Measurements from ENCODE around the gene CEP164. TPM values are rescaled to one million over a fixed set of nuclear protein-coding genes. Genes with fewer than 3 reads are reported as not detected.
"Not testable (repeated sequence)": the region's sequence is repeated elsewhere in the genome, so short reads cannot be mapped to it uniquely, and the experiment has no call there.

The CEP164 gene
- total and polyA plus RNA-seq, 4 donors, result 7.1 to 51.2 (median 35.5) TPM

DNA sequence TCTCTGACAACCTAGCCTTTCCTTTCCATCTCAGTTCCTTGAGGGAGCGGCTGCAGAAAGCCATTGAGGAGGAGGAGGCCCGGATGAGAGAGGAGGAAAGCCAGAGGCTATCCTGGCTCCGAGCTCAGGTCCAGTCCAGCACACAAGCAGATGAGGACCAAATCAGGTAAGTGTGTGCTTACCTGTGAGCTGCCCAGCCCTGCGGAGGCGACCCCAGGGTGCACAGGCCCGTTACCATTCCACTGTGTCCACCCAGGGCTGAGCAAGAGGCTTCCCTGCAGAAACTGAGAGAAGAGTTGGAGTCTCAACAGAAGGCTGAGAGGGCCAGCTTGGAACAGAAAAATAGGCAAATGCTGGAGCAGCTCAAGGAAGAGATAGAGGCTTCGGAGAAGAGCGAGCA lies 63.1 kb downstream of the CEP164 start:
- WGBS, 2 donors, result 97 to 98% methylated on average over 8 of the region's 8 CpGs

GRCh38 chr11:117391181-117391580 lies 63.5 kb downstream of the CEP164 start:
- intact Hi-C loops (cut with DNase I), result no loop called here
- Histone ChIP-seq H3K36me3 (ENCODE audit: control insufficient read depth in 1 of 2, insufficient read depth in 2 of 2, low read length in 1 of 2) (peaks cover 12 to 24% of the 10 kb centered on the region in 2 donors), H3K4me1 (ENCODE audit: control insufficient read depth in 1 of 2, insufficient read depth in 2 of 2, low read length in 2 of 2) (no peaks in the 10 kb centered on the region), H3K27me3 (ENCODE audit: control insufficient read depth in 1 of 2, insufficient read depth in 2 of 2, low read length in 1 of 2) (no peaks in the 10 kb centered on the region), H3K4me3 (ENCODE audit: low read length in 2 of 2) (no peak overlapping the region), H3K9me3 (ENCODE audit: control insufficient read depth, low read length) (no peaks in the 10 kb centered on the region), H3K27ac (ENCODE audit: low read depth in 1 of 2, low read length in 2 of 2) (no peak overlapping the region)
- ATAC-seq (ENCODE audit: low FRiP score), result no peak
- 95 to 96% methylated on average over 8 of the region's 8 CpGs for WGBS, 2 donors
- DNase-seq, result no peak

More for the DNA sequence above, 63.1 kb downstream of the CEP164 start:
- peaks cover 7 to 26% of the 10 kb centered on the region in 2 donors for H3K36me3 ChIP-seq (ENCODE audit: control insufficient read depth in 1 of 2, insufficient read depth in 2 of 2, low read length in 1 of 2)
- ATAC-seq (ENCODE audit: low FRiP score) (no peak), DNase-seq (no peak)
- intact Hi-C loops (cut with DNase I), result no loop called here
- H3K27me3 ChIP-seq (ENCODE audit: control insufficient read depth in 1 of 2, insufficient read depth in 2 of 2, low read length in 1 of 2), result no peaks in the 10 kb centered on the region
- no peaks in the 10 kb centered on the region for H3K4me1 ChIP-seq (ENCODE audit: control insufficient read depth in 1 of 2, insufficient read depth in 2 of 2, low read length in 2 of 2)
- no peak overlapping the region for H3K27ac ChIP-seq (ENCODE audit: low read depth in 1 of 2, low read length in 2 of 2)
- H3K4me3 ChIP-seq (ENCODE audit: low read length in 2 of 2), result no peak overlapping the region
- H3K9me3 ChIP-seq (ENCODE audit: control insufficient read depth, low read length), result no peaks in the 10 kb centered on the region

- WGBS, 2 donors, result 89 to 90% methylated on average over 12 of the region's 12 CpGs
- ATAC-seq (ENCODE audit: low FRiP score) (no peak), DNase-seq (no peak)
- Histone ChIP-seq H3K9me3 (ENCODE audit: control insufficient read depth, low read length) (no peaks in the 10 kb centered on the region), H3K4me1 (ENCODE audit: control insufficient read depth in 1 of 2, insufficient read depth in 2 of 2, low read length in 2 of 2) (no peaks in the 10 kb centered on the region), H3K27me3 (ENCODE audit: control insufficient read depth in 1 of 2, insufficient read depth in 2 of 2, low read length in 1 of 2) (no peaks in the 10 kb centered on the region), H3K4me3 (ENCODE audit: low read length in 2 of 2) (no peak overlapping the region), H3K27ac (ENCODE audit: low read depth in 1 of 2, low read length in 2 of 2) (no peak overlapping the region), H3K36me3 (ENCODE audit: control insufficient read depth in 1 of 2, insufficient read depth in 2 of 2, low read length in 1 of 2) (peaks cover 13 to 31% of the 10 kb centered on the region in 2 donors)
- intact Hi-C loops (cut with DNase I), result no loop called here
Observed at GRCh38 chr11:117392001-117392690, 64.5 kb downstream of the CEP164 start.

DNA sequence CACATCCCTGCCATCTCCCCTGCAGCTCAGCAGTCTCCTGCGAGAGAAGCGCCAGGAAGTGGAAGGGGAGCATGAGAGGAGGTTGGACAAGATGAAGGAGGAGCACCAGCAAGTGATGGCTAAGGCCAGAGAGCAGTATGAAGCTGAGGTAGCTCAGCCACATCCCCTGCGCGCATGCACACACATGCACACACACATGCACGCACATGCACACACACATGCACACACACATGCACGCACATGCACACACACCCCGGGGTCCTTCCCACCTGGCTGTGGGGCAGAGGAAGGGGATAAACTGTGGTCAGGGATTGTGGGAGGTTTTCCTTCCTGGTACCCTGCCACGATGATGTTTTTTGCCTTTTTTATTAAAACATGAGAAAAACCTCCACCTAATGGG lies 65.3 kb downstream of the CEP164 start:
- Histone ChIP-seq H3K9me3 (ENCODE audit: control insufficient read depth, low read length) (no peaks in the 10 kb centered on the region), H3K4me1 (ENCODE audit: control insufficient read depth in 1 of 2, insufficient read depth in 2 of 2, low read length in 2 of 2) (no peaks in the 10 kb centered on the region), H3K36me3 (ENCODE audit: control insufficient read depth in 1 of 2, insufficient read depth in 2 of 2, low read length in 1 of 2) (peaks cover 13 to 31% of the 10 kb centered on the region in 2 donors), H3K27me3 (ENCODE audit: control insufficient read depth in 1 of 2, insufficient read depth in 2 of 2, low read length in 1 of 2) (no peaks in the 10 kb centered on the region), H3K27ac (ENCODE audit: low read depth in 1 of 2, low read length in 2 of 2) (no peak overlapping the region), H3K4me3 (ENCODE audit: low read length in 2 of 2) (no peak overlapping the region)
- WGBS, 2 donors, result 93 to 96% methylated on average over 8 of the region's 8 CpGs
- no peak for DNase-seq
- intact Hi-C loops (cut with DNase I), result no loop called here
- ATAC-seq (ENCODE audit: low FRiP score), result no peak

GRCh38 chr11:117394221-117394925 lies 66.7 kb downstream of the CEP164 start:
- Histone ChIP-seq H3K27me3 (ENCODE audit: control insufficient read depth in 1 of 2, insufficient read depth in 2 of 2, low read length in 1 of 2) (no peaks in the 10 kb centered on the region), H3K27ac (ENCODE audit: low read depth in 1 of 2, low read length in 2 of 2) (no peak overlapping the region), H3K4me3 (ENCODE audit: low read length in 2 of 2) (no peak overlapping the region), H3K9me3 (ENCODE audit: control insufficient read depth, low read length) (peaks cover 4% of the 10 kb centered on the region), H3K36me3 (ENCODE audit: control insufficient read depth in 1 of 2, insufficient read depth in 2 of 2, low read length in 1 of 2) (peaks cover 13 to 33% of the 10 kb centered on the region in 2 donors), H3K4me1 (ENCODE audit: control insufficient read depth in 1 of 2, insufficient read depth in 2 of 2, low read length in 2 of 2) (no peaks in the 10 kb centered on the region)
- intact Hi-C loops (cut with DNase I), result no loop called here
- DNase-seq (peak in 1 of 2 donors; percentile 22), ATAC-seq (ENCODE audit: low FRiP score) (no peak)
- WGBS, 2 donors, result 94 to 96% methylated on average over 14 of the region's 14 CpGs

GRCh38 chr11:117395476-117395875 lies 67.8 kb downstream of the CEP164 start:
- H3K27me3 ChIP-seq (ENCODE audit: control insufficient read depth in 1 of 2, insufficient read depth in 2 of 2, low read length in 1 of 2), result no peaks in the 10 kb centered on the region
- H3K4me1 ChIP-seq (ENCODE audit: control insufficient read depth in 1 of 2, insufficient read depth in 2 of 2, low read length in 2 of 2), result no peaks in the 10 kb centered on the region
- 90 to 91% methylated on average over 4 of the region's 4 CpGs for WGBS, 2 donors
- no peak overlapping the region for H3K27ac ChIP-seq (ENCODE audit: low read depth in 1 of 2, low read length in 2 of 2)
- ATAC-seq (ENCODE audit: low FRiP score) (no peak), DNase-seq (peak in 1 of 2 donors; percentile 35)
- no peak overlapping the region for H3K4me3 ChIP-seq (ENCODE audit: low read length in 2 of 2)
- intact Hi-C loops (cut with DNase I), result no loop called here
- peaks cover 13 to 33% of the 10 kb centered on the region in 2 donors for H3K36me3 ChIP-seq (ENCODE audit: control insufficient read depth in 1 of 2, insufficient read depth in 2 of 2, low read length in 1 of 2)
- H3K9me3 ChIP-seq (ENCODE audit: control insufficient read depth, low read length), result peaks cover 4% of the 10 kb centered on the region

DNA sequence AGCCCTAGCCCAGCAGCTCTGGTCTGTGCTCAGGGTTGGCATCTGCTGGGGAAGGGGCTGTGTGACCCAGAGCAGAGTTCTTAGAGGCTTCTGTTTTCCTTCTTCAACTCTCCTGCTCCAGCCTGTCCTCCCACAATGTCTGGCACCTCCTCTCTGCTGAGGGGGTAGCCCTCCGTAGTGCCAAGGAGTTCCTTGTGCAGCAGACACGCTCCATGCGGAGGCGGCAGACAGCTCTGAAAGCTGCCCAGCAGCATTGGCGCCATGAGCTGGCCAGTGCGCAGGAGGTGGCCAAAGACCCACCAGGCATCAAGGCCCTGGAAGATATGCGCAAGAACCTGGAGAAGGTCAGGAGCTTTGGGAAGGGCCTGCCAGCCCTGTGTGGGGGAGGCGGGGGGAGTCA lies 69.3 kb downstream of the CEP164 start:
- H3K27ac ChIP-seq (ENCODE audit: low read depth in 1 of 2, low read length in 2 of 2), result no peak overlapping the region
- WGBS, 2 donors, result 96 to 97% methylated on average over 8 of the region's 8 CpGs
- H3K4me3 ChIP-seq (ENCODE audit: low read length in 2 of 2), result no peak overlapping the region
- intact Hi-C loops (cut with DNase I), result no loop called here
- H3K4me1 ChIP-seq (ENCODE audit: control insufficient read depth in 1 of 2, insufficient read depth in 2 of 2, low read length in 2 of 2), result no peaks in the 10 kb centered on the region
- H3K27me3 ChIP-seq (ENCODE audit: control insufficient read depth in 1 of 2, insufficient read depth in 2 of 2, low read length in 1 of 2), result no peaks in the 10 kb centered on the region
- DNase-seq (peak in 1 of 2 donors; percentile 32), ATAC-seq (ENCODE audit: low FRiP score) (no peak)
- H3K9me3 ChIP-seq (ENCODE audit: control insufficient read depth, low read length), result peaks cover 4% of the 10 kb centered on the region
- H3K36me3 ChIP-seq (ENCODE audit: control insufficient read depth in 1 of 2, insufficient read depth in 2 of 2, low read length in 1 of 2), result peaks cover 13 to 21% of the 10 kb centered on the region in 2 donors

- 97 to 100% methylated on average over 2 of the region's 2 CpGs for WGBS, 2 donors
- H3K27ac ChIP-seq (ENCODE audit: low read depth in 1 of 2, low read length in 2 of 2); ATAC-seq (ENCODE audit: low FRiP score); H3K9me3 ChIP-seq (ENCODE audit: control insufficient read depth, low read length); H3K4me1 ChIP-seq (ENCODE audit: control insufficient read depth in 1 of 2, insufficient read depth in 2 of 2, low read length in 2 of 2); H3K27me3 ChIP-seq (ENCODE audit: control insufficient read depth in 1 of 2, insufficient read depth in 2 of 2, low read length in 1 of 2); intact Hi-C loops (cut with DNase I); H3K4me3 ChIP-seq (ENCODE audit: low read length in 2 of 2): not testable (repeated sequence)
- peak in 1 of 2 donors; percentile 66 for DNase-seq
- peaks cover 7 to 18% of the 10 kb centered on the region in 2 donors for H3K36me3 ChIP-seq (ENCODE audit: control insufficient read depth in 1 of 2, insufficient read depth in 2 of 2, low read length in 1 of 2)
Observed at GRCh38 chr11:117398618-117399017, 71.0 kb downstream of the CEP164 start.

Data from aorta (tissue), 5 donors.